Peyer's patch (tissue), 4 donors: ENCODE results near the gene LGALS4. TPM values are rescaled to one million over a fixed set of nuclear protein-coding genes. Genes with fewer than 3 reads are reported as not detected.
A peak's percentile ranks its signal among the peaks of the same experiment; 100 is the strongest.
"Not testable (repeated sequence)": the region's sequence is repeated elsewhere in the genome, so short reads cannot be mapped to it uniquely, and the experiment has no call there.

ENCODE experiments used
- DNase-seq, 3 donors: peaks; one replicate each; pipeline ENCODE4 v3.0.0-alpha.2; 2017 to 2019
- H3K27ac ChIP-seq, 4 donors: fragments of 200-600 bp; sonication (generic); one replicate each; pipeline ENCODE4 v1.5.1; 2016 to 2019
- H3K27me3 ChIP-seq, 2 donors: fragments of 200-600 bp; sonication (generic); one replicate each; pipeline ENCODE4 v1.5.1; 2019
- H3K36me3 ChIP-seq, 3 donors: fragments of 200-600 bp; sonication (generic); one replicate each; pipeline ENCODE4 v1.5.1; 2016 to 2019
- H3K4me1 ChIP-seq, 4 donors: fragments of 200-600 bp; sonication (generic); one replicate each; pipeline ENCODE4 v1.5.1; 2016 to 2019
- H3K4me3 ChIP-seq, 4 donors: fragments of 200-600 bp; sonication (generic); 1 replicate in 3 of 4; 2 replicates in 1 of 4; pipeline ENCODE4 v1.5.1; 2016 to 2019; ENCODE audit warnings: mild to moderate bottlenecking in 1 of 4
- H3K9me3 ChIP-seq, 4 donors: fragments of 200-600 bp; sonication (generic); one replicate each; pipeline ENCODE4 v1.5.1; 2016 to 2019; ENCODE audit warnings: mild to moderate bottlenecking in 1 of 4
- POLR2A ChIP-seq, 2 donors: fragments of 450-650 bp; IDR thresholded peaks; one replicate each; pipeline ENCODE4 v1.5.1; 2017; ENCODE audit warnings: antibody characterized with exemption in 2 of 2, mild to moderate bottlenecking in 2 of 2, moderate library complexity in 2 of 2
- total RNA-seq, 4 donors: library from RNA; depleted of rRNA; stranded (reverse); fragments of >200 nt; gene quantifications; one replicate each; pipeline ENCODE4 v1.1.0, GENCODE V29; 2016
- TF ChIP-seq, protein P1 (sequence below), 6 experiments: fragments of 450-650 bp in 4 of 6; fragments of 200-600 bp in 2 of 6; sonication (generic) in 1 of 6; IDR thresholded peaks; one replicate each; pipeline ENCODE4 v1.5.1; 2017 to 2019; ENCODE audit warnings: antibody characterized with exemption in 6 of 6, mild to moderate bottlenecking in 3 of 6, moderate library complexity in 1 of 6

LGALS4 gene
- total RNA-seq, 4 donors from 2014 or later: 1,215 to 4,170 (median 2,579) TPM

DNA sequence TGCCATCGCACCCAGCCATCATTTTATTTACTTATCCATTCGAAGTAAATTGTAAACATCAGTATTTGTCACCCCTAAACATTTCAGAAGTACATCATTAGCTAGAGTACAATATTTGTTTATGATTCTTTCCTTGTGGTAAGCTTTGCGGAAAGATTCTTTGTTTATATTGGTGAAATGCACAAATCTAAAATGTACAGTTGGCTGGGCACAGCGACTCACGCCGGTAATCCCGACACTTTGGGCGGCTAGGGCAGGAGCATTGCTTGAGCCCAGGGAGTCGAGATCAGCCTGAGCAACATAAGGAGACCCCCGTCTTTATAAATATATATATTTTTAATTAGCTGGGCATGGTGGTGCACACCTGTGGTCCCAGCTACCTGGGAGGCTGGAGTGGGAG, 13.6 kb downstream of the LGALS4 start:
- Histone ChIP-seq H3K27ac (no peak overlapping the region), H3K4me3 (no peak overlapping the region), H3K27me3 (no peaks in the 10 kb centered on the region), H3K36me3 (peaks cover 0 to 28% (median 0%) of the 10 kb centered on the region in 3 donors), H3K4me1 (no peaks in the 10 kb centered on the region), H3K9me3 (no peaks in the 10 kb centered on the region)
- DNase-seq: no peak
- TF ChIP-seq, protein P1, sequence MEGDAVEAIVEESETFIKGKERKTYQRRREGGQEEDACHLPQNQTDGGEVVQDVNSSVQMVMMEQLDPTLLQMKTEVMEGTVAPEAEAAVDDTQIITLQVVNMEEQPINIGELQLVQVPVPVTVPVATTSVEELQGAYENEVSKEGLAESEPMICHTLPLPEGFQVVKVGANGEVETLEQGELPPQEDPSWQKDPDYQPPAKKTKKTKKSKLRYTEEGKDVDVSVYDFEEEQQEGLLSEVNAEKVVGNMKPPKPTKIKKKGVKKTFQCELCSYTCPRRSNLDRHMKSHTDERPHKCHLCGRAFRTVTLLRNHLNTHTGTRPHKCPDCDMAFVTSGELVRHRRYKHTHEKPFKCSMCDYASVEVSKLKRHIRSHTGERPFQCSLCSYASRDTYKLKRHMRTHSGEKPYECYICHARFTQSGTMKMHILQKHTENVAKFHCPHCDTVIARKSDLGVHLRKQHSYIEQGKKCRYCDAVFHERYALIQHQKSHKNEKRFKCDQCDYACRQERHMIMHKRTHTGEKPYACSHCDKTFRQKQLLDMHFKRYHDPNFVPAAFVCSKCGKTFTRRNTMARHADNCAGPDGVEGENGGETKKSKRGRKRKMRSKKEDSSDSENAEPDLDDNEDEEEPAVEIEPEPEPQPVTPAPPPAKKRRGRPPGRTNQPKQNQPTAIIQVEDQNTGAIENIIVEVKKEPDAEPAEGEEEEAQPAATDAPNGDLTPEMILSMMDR (IDR thresholded peaks at IDR 0.05): no peak
- no peak for TF ChIP-seq POLR2A (IDR thresholded peaks at IDR 0.05)

DNA sequence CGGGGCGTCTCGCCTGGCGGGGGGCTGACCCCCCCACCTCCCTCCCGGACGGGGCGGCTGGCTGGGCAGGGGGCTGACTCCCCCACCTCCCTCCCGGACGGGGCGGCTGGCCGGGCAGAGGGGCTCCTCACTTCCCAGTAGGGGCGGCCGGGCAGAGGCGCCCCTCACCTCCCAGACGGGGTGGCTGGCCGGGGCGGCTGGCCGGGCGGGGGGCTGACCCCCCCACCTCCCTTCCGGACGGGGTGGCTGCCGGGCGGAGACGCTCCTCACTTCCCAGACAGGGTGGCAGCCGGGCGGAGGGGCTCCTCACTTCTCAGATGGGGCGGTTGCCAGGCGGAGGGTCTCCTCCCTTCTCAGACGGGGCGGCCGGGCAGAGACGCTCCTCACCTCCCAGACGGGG, 15.0 kb downstream of the LGALS4 start:
- not testable (repeated sequence) for H3K27me3 ChIP-seq, H3K4me1 ChIP-seq, H3K9me3 ChIP-seq, H3K4me3 ChIP-seq, DNase-seq, H3K27ac ChIP-seq
- H3K36me3 ChIP-seq: peaks cover 0 to 17% (median 0%) of the 10 kb centered on the region in 3 donors

DNA sequence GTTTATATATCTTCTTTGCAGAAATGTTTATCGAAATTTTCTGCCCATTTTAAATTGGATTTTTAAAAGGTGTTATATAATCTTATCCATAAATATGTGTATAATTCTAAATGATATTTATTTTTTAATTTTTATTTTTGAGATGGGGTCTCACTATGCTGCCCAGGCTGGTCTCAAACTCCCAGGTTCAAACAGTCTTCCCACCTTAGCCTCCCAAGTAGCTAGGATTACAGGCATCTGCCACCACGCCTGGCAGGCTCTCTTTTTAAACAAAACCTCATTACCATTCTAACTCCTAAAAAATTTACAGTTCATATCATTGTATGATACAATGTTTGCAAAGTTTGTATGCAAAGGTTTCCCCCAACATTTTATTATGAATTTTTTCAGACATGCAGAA, 16.6 kb downstream of the LGALS4 start:
- TF ChIP-seq, protein P1 (IDR thresholded peaks at IDR 0.05): no peak
- TF ChIP-seq POLR2A (IDR thresholded peaks at IDR 0.05): no peak
- no peak for DNase-seq
- Histone ChIP-seq H3K9me3 (no peaks in the 10 kb centered on the region), H3K36me3 (peaks cover 0 to under 1% (median 0%) of the 10 kb centered on the region in 3 donors), H3K27ac (no peak overlapping the region), H3K27me3 (no peaks in the 10 kb centered on the region), H3K4me3 (no peak overlapping the region), H3K4me1 (peaks cover 0 to 4% (median 0%) of the 10 kb centered on the region in 4 donors)

GRCh38 chr19:38795549-38795948, 17.2 kb downstream of the LGALS4 start:
- Histone ChIP-seq H3K27ac (no peak overlapping the region), H3K4me3 (no peak overlapping the region), H3K9me3 (no peaks in the 10 kb centered on the region), H3K27me3 (no peaks in the 10 kb centered on the region), H3K4me1 (peaks cover 0 to 4% (median 0%) of the 10 kb centered on the region in 4 donors), H3K36me3 (no peaks in the 10 kb centered on the region)
- DNase-seq: no peak
- TF ChIP-seq, protein P1 (IDR thresholded peaks at IDR 0.05): no peak
- no peak for TF ChIP-seq POLR2A (IDR thresholded peaks at IDR 0.05)

DNA sequence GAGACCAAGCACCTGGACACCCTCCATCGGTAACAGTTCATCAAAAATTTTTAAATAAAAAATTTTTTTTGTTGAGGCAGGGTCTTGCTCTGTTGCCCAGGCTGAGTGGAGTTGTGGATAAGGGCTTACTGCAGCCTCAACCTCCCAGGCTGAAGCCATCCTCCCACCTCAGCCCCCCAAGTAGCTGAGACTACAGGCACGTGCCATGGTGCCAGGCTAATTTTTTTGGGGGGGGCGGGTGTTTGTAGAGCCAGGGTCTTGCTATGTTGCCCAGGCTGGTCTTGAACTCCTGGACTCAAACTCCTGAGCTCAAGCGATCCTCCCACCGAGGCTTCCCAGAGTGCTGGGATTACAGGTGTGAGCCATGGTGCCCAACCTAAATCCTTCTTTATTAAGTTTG, 19.1 kb downstream of the LGALS4 start:
- Histone ChIP-seq H3K36me3 (no peaks in the 10 kb centered on the region), H3K27ac (no peak overlapping the region), H3K4me1 (peaks cover 0 to 4% (median 0%) of the 10 kb centered on the region in 4 donors), H3K4me3 (no peak overlapping the region), H3K27me3 (no peaks in the 10 kb centered on the region), H3K9me3 (no peaks in the 10 kb centered on the region)
- TF ChIP-seq POLR2A (IDR thresholded peaks at IDR 0.05): no peak
- TF ChIP-seq, protein P1 (IDR thresholded peaks at IDR 0.05): no peak
- DNase-seq: no peak

GRCh38 chr19:38793177-38793576, 19.6 kb downstream of the LGALS4 start:
- Histone ChIP-seq H3K36me3 (no peaks in the 10 kb centered on the region), H3K27ac (peak overlapping the region in 1 of 4 donors; percentile 9), H3K4me3 (no peak overlapping the region), H3K4me1 (peaks cover 0 to 4% (median 0%) of the 10 kb centered on the region in 4 donors), H3K27me3 (no peaks in the 10 kb centered on the region), H3K9me3 (no peaks in the 10 kb centered on the region)
- no peak for TF ChIP-seq POLR2A (IDR thresholded peaks at IDR 0.05)
- TF ChIP-seq, protein P1 (IDR thresholded peaks at IDR 0.05): no peak
- no peak for DNase-seq
